NOMO-1 treated with dmso at 0.1 percent for 144 hours (cell line): ENCODE data around the gene CHKB.

Experiments used
- DNase-seq: peaks from one replicate; lab custom pipeline; 2025; ENCODE audit not compliant: unreplicated experiment; lab: John Stamatoyannopoulos, UW

The CHKB gene

DNA sequence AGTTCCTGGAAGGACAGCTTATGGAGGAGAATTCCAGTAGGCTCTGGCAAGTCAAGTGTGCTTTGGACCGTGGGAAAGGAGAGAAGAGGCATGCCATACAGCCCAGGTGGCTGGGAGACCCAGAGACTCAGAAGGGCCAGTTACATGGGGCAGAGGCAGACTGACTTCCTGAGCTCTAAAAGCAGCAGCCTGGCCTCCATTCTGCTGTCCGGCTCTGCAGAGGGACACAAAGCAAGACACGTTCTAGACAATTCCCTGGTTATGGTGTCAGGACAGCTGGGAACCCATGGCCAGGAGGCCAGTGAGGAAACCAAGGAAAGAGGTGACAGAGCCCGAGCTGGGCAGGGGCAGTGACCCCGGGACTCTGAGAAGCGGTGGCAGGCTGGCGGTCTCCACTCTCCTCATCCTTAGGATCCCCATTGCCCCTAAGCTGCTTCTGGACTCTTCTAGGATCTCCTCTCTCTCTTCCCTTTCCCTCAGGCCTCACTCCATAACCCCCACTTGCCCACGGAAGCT, 7.2 kb downstream of the CHKB start:
- no peak for DNase-seq

- DNase-seq = no peak
Observed at GRCh38 chr22:50574383-50574755, 8.3 kb downstream of the CHKB start.

- DNase-seq = no peak
Observed at GRCh38 chr22:50573491-50574382, 8.9 kb downstream of the CHKB start.

- DNase-seq = no peak
Observed at GRCh38 chr22:50572965-50573364, 9.7 kb downstream of the CHKB start.

- no peak for DNase-seq
Observed at GRCh38 chr22:50571264-50572175, 11.1 kb downstream of the CHKB start.

GRCh38 chr22:50570861-50571260, 11.8 kb downstream of the CHKB start:
- no peak for DNase-seq

DNA sequence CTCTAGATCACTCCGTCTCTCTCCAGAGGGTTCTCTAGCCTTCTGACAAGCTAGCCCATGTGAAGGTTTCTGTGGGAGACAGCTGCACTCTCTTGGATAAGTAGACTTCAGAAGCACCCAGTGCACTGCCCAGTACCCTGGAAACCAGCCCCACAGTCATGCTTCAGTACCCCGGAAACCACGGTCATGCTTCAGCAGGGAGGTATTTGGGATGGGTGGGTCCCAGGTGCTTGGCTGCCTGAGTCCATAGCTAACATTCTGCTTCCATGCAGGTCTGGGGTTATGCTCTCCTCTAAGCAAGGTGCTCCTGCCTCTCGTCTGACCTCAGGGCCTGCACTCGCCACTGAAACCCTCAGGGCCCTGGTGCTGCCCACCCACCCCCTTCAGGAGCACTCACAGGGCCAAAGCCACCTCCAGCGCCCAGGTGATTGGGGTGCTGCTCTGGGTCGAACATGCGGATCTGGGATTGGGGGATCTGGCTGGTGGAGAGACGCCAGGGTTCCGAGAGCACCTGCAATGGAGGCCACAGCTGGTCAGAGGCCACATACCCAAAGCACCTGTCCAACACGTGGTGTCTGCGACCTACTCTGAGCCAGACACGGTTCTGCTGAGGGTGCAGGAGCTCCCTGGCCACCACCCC, 12.6 kb downstream of the CHKB start:
- DNase-seq = no peak

- no peak for DNase-seq
Observed at GRCh38 chr22:50569041-50569459, 13.6 kb downstream of the CHKB start.

DNA sequence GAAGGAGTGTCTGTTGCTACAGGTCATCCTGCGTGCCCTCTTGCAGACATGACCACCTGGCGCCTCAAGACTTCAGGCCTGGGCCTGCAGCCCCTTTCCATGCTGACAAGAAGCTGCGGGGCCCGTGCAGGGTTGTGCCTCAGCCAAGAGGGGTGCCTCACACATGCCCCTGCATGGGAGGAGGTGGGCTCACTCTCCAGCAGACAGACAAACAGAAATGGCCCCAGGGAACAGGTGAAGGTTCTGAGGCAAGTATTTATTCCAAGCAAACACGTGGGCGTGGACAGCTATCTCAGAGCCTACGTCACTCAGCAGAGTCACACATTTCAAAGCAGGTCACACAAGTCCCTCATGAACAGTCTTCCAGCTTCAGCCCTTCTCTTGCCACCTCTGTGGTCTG, 14.0 kb downstream of the CHKB start:
- no peak for DNase-seq

DNA sequence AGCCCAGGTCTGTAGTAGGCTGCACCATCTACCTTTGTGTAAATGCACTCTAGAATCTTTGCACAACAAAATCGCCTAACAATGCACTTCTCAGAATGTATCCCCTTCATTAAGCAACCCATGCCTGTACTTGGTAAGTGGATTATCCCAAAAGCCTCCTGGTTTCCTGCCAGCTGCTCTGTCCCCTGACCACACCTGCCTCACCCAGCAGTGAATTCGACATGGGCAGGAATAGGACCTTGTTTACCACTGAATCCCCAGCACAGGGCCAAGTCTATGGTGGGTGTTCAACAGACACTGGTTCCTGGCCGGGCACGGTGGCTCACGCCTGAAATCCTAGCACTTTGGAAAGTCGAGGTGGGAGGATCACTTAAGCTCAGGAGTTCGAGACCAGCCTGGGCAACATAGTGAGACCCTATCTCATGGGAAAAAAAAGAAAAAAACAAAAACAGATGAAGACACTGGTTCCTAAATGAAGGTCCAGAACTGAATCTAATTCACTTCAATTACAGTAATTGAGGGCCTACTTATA, 14.9 kb downstream of the CHKB start:
- DNase-seq = no peak

DNA sequence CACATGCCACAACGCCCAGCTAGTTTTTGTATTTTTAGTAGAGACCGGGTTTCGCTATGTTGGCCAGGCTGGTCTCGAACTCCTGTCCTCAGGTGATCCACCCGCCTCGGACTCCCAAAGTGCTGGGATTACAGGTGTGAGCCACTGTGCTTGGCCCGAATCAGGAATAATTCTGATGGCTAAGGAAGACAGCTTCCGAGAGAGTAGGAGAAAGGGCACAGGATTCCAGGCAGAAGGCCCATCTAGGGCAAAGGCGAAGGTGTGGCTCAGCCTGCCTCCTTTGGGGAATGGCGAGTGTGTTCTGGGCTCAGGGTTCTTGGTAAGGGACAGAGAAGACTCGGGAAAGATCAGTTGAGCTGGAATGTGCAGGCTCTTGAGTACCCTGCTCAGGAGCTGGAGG, 18.4 kb downstream of the CHKB start:
- no peak for DNase-seq

DNA sequence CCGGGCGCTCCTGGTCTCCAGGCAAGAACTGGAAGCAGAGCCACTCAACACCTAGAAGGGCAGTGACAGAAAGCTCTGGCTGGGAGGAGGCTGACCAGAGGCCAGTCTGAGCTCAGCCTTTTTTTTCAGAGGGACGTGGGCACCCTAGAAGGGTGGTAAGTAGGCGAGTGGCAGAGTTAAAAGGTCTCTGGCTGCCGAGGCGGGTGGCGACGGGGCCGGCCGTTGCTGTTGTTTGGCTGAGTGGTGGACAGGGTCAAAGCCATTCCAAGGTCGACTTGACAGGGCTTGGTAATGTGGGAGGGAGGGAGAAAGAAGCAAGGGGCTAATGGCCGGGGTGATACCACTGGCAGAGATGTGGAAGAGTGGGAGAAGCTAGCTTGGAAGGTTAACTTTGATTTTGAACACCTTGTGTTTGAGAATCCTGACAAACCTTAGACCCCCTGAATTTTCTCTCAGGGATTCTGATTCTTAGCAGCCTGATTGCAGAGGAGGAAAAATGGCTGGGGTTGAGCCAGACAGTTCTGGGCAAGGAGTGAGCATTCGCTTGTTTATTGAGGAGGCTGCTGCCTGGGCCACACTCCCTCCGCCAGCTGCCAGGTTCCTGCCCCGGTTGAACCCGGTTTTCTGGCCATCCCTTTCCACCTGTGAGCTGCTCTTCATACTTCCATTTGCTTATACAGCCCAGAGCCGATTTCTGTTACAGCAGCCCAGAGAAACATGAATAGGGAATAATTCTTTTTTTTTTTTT, 19.1 kb downstream of the CHKB start:
- DNase-seq = no peak

DNA sequence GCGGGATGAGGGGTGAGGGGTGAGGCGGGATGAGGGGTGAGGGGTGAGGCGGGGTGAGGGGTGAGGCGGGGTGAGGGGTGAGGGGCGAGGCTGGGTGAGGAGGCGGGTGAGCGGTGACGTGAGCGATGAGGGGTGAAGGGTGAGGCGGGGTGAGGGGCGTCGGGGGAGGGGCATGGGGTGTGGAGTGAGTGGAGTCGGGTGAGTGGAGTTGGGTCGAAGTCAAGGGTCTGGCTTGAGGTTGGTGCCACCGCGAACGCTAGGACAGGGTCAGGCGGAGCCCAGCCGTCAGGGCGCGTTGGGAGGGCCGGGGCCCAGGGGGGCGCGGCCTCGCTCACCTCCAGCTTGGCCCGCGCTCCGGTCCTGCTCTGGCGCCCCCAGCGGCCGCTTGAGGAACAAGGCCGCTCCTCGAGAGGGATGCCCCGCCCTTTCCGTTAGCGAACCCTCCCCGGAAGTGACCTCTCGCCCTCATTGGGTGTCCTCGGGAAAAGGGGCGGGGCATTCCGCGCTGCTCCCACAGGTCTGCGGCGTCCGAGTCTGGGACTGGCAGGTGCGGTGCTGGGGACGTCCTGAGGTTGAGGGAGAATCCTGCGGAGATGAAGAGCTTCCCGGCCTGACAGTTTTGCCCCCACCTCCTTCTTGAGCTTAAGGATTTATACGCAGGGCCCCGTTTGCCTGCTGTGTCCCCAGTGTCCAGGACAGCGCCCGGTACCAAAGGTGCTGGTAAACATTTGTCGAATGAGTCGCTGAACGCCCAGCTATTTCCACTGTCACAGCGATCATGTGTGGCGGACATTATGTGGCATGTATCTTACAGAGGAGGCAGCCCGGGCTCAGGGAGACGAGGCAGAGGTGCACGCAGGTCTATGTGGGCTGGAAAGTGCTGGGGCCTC, 19.9 kb downstream of the CHKB start, which contains the start of gene SYCE3:
TSS of gene SYCE3 (minus strand) at position 397 of the 890 bp plus-strand sequence. CDS start 6,514 bp downstream, outside the sequence.
- DNase-seq = peak; percentile 93

GRCh38 chr22:50561401-50562358, 21.0 kb downstream of the CHKB start:
- no peak for DNase-seq

DNA sequence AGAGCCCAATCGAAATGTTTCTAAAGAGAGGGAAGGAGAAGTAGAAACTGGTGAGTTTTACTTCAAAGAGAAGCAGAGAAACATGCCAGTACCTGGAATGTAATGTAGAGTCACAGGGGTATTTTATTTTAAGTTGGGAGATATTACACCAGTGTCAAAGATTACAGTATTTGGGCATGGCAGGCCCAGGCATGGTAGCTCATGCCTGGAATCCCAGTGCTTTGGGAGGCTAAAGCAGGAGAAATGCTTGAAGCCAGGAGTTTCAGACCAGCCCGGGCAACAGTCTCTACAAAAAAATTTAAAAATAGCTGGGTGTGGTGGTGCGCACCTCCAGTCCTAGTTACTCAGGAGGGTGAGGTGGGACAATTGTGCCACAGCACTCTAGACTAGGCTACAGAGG, 22.6 kb downstream of the CHKB start:
- no peak for DNase-seq

DNA sequence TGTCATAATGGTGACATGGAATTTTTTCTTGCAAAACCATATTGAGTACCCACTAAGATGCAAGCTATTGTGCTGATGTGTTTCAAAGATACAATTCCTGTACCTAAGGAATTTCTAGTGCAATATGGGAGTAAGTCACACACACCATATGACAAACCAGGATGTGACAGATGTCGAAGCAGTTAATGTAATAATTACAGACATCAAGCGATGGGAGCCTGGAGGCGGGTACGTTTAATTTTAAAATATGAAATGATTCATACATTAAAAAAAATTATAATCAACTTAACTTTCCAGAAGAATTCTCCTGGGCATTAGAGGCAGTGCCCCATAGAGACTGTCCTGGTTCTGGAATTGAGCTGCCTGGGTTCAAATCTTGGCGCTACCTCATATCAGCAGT, 25.9 kb downstream of the CHKB start:
- no peak for DNase-seq

DNA sequence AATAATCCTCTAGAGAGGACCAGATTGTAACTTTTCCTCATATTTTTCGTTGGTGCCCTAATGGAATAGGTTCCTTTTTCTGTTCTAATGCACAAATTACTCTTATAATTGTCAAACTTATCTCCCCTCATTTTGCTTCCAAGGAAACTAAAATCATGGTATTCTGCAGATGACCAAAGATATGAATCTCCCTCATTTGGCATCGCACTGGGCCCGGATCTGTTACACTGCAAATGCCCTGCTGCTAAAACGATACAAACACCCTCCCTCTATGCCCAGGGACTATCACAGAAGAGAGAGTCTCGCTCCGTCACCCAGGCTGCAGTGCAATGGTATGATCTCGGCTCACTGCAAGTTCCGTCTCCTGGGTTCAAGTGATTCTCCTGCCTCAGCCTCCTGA, 29.3 kb downstream of the CHKB start:
- DNase-seq = no peak

DNA sequence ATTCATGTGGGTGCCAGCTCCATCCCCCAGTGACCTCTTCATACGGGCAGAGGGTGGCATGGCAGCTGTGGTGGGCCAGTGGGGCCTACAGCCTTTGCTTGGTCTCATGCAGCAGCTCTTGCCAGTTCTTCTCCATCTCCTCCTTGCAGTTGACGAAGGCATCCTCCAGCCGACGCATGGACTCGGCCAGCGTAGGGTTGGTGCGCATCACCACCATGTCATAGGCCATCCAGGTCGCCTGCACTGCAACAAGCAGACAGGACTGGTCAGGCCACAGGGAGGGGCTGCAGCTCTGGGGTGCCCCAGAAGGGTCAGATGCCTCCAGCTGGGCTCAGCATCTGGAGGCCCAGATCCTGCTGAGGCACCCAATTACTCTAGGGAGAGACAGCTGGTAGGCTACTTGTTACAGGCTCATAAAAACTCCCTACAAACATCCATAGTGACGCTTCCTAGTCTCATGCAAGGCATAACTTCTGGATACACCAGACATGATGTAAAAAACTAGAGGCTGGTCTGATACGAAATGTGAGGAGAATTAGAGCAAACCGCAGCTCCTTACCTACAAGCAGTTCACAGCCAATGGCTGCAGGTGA, 31.4 kb downstream of the CHKB start:
- no peak for DNase-seq
